ENCODE results near the gene MEGF6.

MEGF6 gene

GRCh38 chr1:3478187-3478586 is 133.1 kb downstream of the MEGF6 start:
- no peak for DNase-seq

GRCh38 chr1:3477241-3477995 is 133.9 kb downstream of the MEGF6 start:
- DNase-seq, result no peak

- no peak for DNase-seq
Measured at GRCh38 chr1:3476666-3477065, 134.6 kb downstream of the MEGF6 start.

GRCh38 chr1:3475839-3476573 is 135.3 kb downstream of the MEGF6 start:
- no peak for DNase-seq

GRCh38 chr1:3474421-3474820 is 136.9 kb downstream of the MEGF6 start:
- DNase-seq, result no peak

GRCh38 chr1:3474016-3474415 is 137.3 kb downstream of the MEGF6 start:
- no peak for DNase-seq

- no peak for DNase-seq
Measured at GRCh38 chr1:3473381-3473844, 137.9 kb downstream of the MEGF6 start.

GRCh38 chr1:3472906-3473305 is 138.4 kb downstream of the MEGF6 start:
- no peak for DNase-seq

GRCh38 chr1:3472088-3472850 is 139.0 kb downstream of the MEGF6 start:
- no peak for DNase-seq

GRCh38 chr1:3471356-3472087 is 139.8 kb downstream of the MEGF6 start:
- no peak for DNase-seq

GRCh38 chr1:3470650-3471355 is 140.5 kb downstream of the MEGF6 start:
- DNase-seq, result no peak

- no peak for DNase-seq
Measured at GRCh38 chr1:3469849-3470649, 141.3 kb downstream of the MEGF6 start.

GRCh38 chr1:3469104-3469848 is 142.0 kb downstream of the MEGF6 start:
- no peak for DNase-seq

- DNase-seq, result no peak
Measured at GRCh38 chr1:3468236-3469103, 142.8 kb downstream of the MEGF6 start.

- DNase-seq, result no peak
Measured at GRCh38 chr1:3467096-3468036, 143.9 kb downstream of the MEGF6 start.

- no peak for DNase-seq
Measured at GRCh38 chr1:3466366-3467075, 144.8 kb downstream of the MEGF6 start.

- DNase-seq, result no peak
Measured at GRCh38 chr1:3465935-3466321, 145.4 kb downstream of the MEGF6 start.
